ENCODE measurements around the gene CDK14. TPM values are rescaled to one million over a fixed set of nuclear protein-coding genes. Genes with fewer than 3 reads are reported as not detected.

The CDK14 gene
- total RNA-seq, 2 donors from 2014 or later, result 8.7 to 13.4 TPM

- H3K27ac ChIP-seq (ENCODE audit: low read depth, low read length), result no peak overlapping the region
- H3K4me3 ChIP-seq (ENCODE audit: low read length), result no peak overlapping the region
- H3K27me3 ChIP-seq (ENCODE audit: control insufficient read depth, insufficient read depth, low read length, poor library complexity, severe bottlenecking), result no peaks in the 10 kb centered on the region
- DNase-seq, result no peak
- no peak for TF ChIP-seq CTCF (conservative IDR thresholded peaks at IDR 0.05)
- no peak overlapping the region for H3K9ac ChIP-seq (ENCODE audit: extremely low read depth, low read length, poor library complexity, severe bottlenecking)
- H3K9me3 Mint-ChIP-seq, result no peaks in the 10 kb centered on the region
- 96 to 97% methylated on average over 3 to 4 of the region's 4 CpGs for WGBS, 2 experiments (ENCODE audit: insufficient coverage in 1 of 2, insufficient read length in 1 of 2)
- no peak overlapping the region for H3K4me3 Mint-ChIP-seq
- no peaks in the 10 kb centered on the region for H3K4me1 ChIP-seq (ENCODE audit: control insufficient read depth, insufficient read depth, low read length)
- peaks cover 7% of the 10 kb centered on the region for H3K4me1 Mint-ChIP-seq
- no peaks in the 10 kb centered on the region for H3K9me3 ChIP-seq (ENCODE audit: control insufficient read depth, low read length)
- H3K27ac Mint-ChIP-seq, result no peak overlapping the region
- peaks cover 4% of the 10 kb centered on the region for H3K27me3 Mint-ChIP-seq (ENCODE audit: insufficient read depth)
- no peaks in the 10 kb centered on the region for H3K36me3 Mint-ChIP-seq (ENCODE audit: low read depth)
- H3K36me3 ChIP-seq (ENCODE audit: control insufficient read depth, insufficient read depth, low read length), result no peaks in the 10 kb centered on the region
Observed at GRCh38 chr7:90610105-90610504, 14.0 kb downstream of the CDK14 start.

- Histone ChIP-seq H3K36me3 (ENCODE audit: control insufficient read depth, insufficient read depth, low read length) (no peaks in the 10 kb centered on the region), H3K9me3 (ENCODE audit: control insufficient read depth, low read length) (no peaks in the 10 kb centered on the region), H3K4me1 (ENCODE audit: control insufficient read depth, insufficient read depth, low read length) (no peaks in the 10 kb centered on the region), H3K9ac (ENCODE audit: extremely low read depth, low read length, poor library complexity, severe bottlenecking) (no peak overlapping the region), H3K4me3 (ENCODE audit: low read length) (no peak overlapping the region), H3K27me3 (ENCODE audit: control insufficient read depth, insufficient read depth, low read length, poor library complexity, severe bottlenecking) (no peaks in the 10 kb centered on the region), H3K27ac (ENCODE audit: low read depth, low read length) (no peak overlapping the region)
- H3K36me3 Mint-ChIP-seq (ENCODE audit: low read depth), result no peaks in the 10 kb centered on the region
- H3K4me3 Mint-ChIP-seq, result no peak overlapping the region
- no peaks in the 10 kb centered on the region for H3K9me3 Mint-ChIP-seq
- peaks cover 4% of the 10 kb centered on the region for H3K27me3 Mint-ChIP-seq (ENCODE audit: insufficient read depth)
- no peak for DNase-seq
- no peak overlapping the region for H3K27ac Mint-ChIP-seq
- H3K4me1 Mint-ChIP-seq, result peaks cover 7% of the 10 kb centered on the region
- WGBS, 2 experiments (ENCODE audit: insufficient coverage in 1 of 2, insufficient read length in 1 of 2), result 93 to 100% methylated on average over 3 of the region's 3 CpGs
- no peak for TF ChIP-seq CTCF (conservative IDR thresholded peaks at IDR 0.05)
Observed at GRCh38 chr7:90611115-90611514, 15.0 kb downstream of the CDK14 start.

- Mint-ChIP-seq H3K27ac (no peak overlapping the region), H3K36me3 (ENCODE audit: low read depth) (no peaks in the 10 kb centered on the region), H3K27me3 (ENCODE audit: insufficient read depth) (peaks cover 4% of the 10 kb centered on the region), H3K4me1 (peaks cover 13% of the 10 kb centered on the region), H3K4me3 (no peak overlapping the region), H3K9me3 (no peaks in the 10 kb centered on the region)
- Histone ChIP-seq H3K36me3 (ENCODE audit: control insufficient read depth, insufficient read depth, low read length) (no peaks in the 10 kb centered on the region), H3K27ac (ENCODE audit: low read depth, low read length) (no peak overlapping the region), H3K4me1 (ENCODE audit: control insufficient read depth, insufficient read depth, low read length) (no peaks in the 10 kb centered on the region), H3K9ac (ENCODE audit: extremely low read depth, low read length, poor library complexity, severe bottlenecking) (no peak overlapping the region), H3K9me3 (ENCODE audit: control insufficient read depth, low read length) (no peaks in the 10 kb centered on the region), H3K27me3 (ENCODE audit: control insufficient read depth, insufficient read depth, low read length, poor library complexity, severe bottlenecking) (no peaks in the 10 kb centered on the region), H3K4me3 (ENCODE audit: low read length) (no peak overlapping the region)
- TF ChIP-seq CTCF (conservative IDR thresholded peaks at IDR 0.05), result no peak
- no peak for DNase-seq
- 84 to 87% methylated on average over 3 of the region's 3 CpGs for WGBS, 2 experiments (ENCODE audit: insufficient coverage in 1 of 2, insufficient read length in 1 of 2)
Observed at GRCh38 chr7:90613088-90613498, 17.0 kb downstream of the CDK14 start.
